NT2/D1 (cell line): ENCODE measurements around the gene ISYNA1.

Source experiments
- YY1 ChIP-seq: IDR thresholded peaks from 2 replicates; pipeline ENCODE4 v1.6.1; 2011; ENCODE audit not compliant: insufficient read length, insufficient read depth
- ZNF274 ChIP-seq: IDR thresholded peaks from 2 replicates; pipeline ENCODE4 v1.6.1; 2011; ENCODE audit warnings: mild to moderate bottlenecking, low read depth, low read length

DNA sequence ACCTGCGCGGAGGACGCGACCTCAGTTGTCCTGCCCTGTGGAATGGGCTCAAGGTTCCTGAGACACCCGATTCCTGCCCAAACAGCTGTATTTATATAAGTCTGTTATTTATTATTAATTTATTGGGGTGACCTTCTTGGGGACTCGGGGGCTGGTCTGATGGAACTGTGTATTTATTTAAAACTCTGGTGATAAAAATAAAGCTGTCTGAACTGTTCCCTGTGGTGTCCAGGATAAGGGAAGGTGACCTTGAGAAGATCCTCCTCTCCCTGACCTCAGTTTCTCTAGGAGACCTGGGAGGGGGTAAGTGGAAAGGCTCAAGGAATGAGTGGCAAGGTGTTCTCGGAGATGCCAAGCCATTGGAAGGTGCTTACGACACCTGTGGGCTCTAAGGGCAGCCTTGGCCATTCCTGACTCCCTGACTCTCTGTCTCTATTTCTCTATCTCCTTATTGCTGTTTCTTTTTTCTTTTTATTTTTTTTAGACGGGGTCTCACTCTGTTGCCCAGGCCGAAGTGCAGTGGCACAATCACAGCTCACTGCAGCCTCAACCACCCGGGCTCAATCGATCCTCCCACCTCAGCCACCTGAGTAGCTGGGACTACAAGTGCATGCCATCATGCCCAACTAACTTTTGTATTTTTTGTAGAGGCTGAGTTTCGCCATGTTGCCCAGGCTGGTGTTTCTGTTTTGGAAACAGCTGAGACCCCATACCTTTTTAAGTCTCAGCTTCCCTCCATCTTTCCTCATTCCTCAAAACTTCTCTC is 48.8 kb downstream of the ISYNA1 start:
- TF ChIP-seq ZNF274 (no peak), YY1 (no peak)
